H1 (cell line): Measurements from ENCODE around the gene PRR5. TPM values are rescaled to one million over a fixed set of nuclear protein-coding genes. Genes with fewer than 3 reads are reported as not detected.

Experiments used
- SP4 ChIP-seq: IDR thresholded peaks from 2 replicates; pipeline ENCODE4 v1.6.1; 2012; ENCODE audit warnings: low read length, inconsistent platforms
- polyA plus RNA-seq, 7 experiments: library from polyadenylated mRNA; depleted of rRNA in 3 of 7; stranded (reverse) in 5 of 7; unstranded in 2 of 7; fragments of >200 nt in 5 of 7; fragments of 200-250 nt in 2 of 7; gene quantifications; 1 replicate in 5 of 7; 2 replicates in 1 of 7; 4 replicates in 1 of 7; pipeline versions ENCODE4 v1.2.1 to v1.2.3, GENCODE V29; 2011 to 2013; ENCODE audit warnings: missing spikeins in 2 of 7, mixed read lengths in 2 of 7
- total RNA-seq: library from RNA; stranded (reverse); fragmentation: NEBNext Ultra II Directional; extraction: Animal tissue kit (Norgen Biotek cat#: 25700); gene quantifications from 2 replicates; pipeline ENCODE4 v1.2.1, GENCODE V29; 2021

Gene PRR5
- total and polyA plus RNA-seq, 2 of the 8 experiments (the other 6 are each of a cell fraction or from before 2014, with no cell fraction given) = 16.5 to 25.7 TPM

DNA sequence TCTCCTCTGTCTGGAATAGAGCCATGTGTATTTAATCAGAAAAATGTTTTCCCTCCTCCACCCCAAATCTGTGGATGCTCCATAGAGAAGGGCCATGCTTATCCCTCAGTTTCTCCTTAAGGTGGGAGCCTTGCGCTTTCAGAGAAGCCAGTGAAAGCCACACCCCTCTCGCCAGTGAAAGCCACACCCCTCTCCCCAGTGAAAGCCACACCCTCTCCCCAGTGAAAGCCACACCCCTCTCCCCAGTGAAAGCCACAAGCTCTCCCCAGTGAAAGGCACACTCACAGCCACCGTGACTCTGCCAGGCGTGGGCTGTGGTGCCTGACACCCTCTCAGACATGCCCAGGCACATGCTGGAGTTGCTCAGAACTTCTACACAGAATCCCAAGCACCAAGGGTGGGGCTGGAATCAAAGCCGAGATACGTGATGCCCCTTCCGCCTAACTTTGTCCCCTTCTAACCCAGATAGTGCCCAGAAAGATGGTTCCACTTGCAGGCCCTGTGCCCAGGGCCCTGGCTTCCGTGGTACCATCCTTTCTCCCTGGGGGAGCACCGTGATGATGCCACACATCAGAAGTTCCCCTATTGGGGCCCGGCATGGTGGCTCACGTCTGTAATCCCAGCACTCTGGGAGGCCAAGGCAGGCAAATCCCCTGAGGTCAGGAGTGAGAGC is 16.5 kb upstream of the PRR5 start (continued):
- 0 out of 2 replicates have a peak, but pooled peaks have one; percentile 10 for TF ChIP-seq SP4
- TF ChIP-seq, all 59 proteins: peak for 3
